HG03558 (cell line): Measurements from ENCODE around the gene DSCAM.
"Not testable (repeated sequence)": the region's sequence is repeated elsewhere in the genome, so short reads cannot be mapped to it uniquely, and the experiment has no call there.

Experiments
- ATAC-seq: cut with Tn5 transposase; IDR thresholded peaks from one replicate; pipeline ENCODE4 v1.9.1; 2021; ENCODE audit warnings: moderate number of reproducible peaks; ENCODE audit not compliant: unreplicated experiment; ENCODE audit errors: extremely low read depth

The DSCAM gene

DNA sequence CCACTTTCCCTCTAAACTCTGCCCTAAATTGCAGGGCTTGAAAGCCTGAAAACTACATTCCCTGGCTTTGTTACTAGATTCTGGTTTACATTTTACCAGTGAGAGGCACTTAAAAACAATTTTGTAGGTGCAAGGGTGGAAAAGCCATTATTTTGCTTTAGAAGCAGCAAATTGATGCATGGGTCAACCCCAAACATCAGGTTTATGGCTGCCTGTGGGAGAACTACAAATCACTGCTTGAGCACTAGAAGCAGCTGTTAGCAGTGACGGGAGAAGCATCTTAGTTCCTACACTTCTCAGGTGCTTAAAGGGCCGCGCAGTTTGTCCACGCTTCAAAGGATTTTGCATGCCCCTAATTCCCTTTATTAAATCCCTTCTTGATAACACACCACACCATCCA, 562.5 kb downstream of the DSCAM start:
- ATAC-seq, result no peak

DNA sequence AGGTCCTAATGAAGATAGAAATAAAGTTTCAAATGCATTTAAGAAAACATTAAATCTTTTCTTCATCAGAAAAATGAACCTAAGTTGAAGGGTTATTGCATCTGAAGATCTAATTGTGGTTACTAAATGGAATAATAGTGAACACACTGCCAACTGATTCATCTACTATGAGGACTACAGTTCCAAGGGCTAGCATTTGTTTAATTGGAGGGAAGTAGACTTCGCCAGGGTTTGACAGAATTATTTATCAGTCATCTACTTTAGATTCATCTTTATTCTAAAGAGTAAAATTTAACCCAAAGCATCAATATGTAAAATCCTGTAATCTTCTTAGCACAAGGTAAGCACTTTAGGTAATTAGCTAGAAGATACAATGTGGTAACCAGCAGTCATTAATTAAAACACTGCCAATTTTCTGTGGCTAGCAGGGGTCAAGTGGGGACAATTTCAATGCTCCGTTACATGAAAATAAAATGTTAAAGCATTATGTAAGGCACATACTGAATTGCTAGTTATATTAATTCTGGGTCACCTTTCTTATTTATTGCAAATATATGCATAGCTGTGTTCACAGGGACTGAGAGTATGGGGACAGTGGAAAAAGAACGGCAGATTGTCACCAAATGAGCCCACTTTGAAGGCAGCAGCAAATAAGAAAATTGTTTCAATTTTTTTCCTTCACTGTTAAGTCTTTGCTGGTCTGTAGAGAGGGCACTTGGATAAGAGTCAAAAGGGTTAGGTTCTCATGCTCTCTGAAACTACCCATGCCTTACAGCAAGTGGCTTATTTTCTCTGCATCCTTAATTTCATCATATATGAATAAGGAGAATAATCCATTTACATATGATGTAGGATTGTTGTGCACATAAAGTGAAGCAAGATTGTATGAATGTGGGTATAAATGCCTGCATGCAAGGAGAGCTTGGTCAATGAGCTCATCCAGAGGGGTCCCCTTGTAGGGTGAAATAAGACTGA, 563.8 kb downstream of the DSCAM start:
- no peak for ATAC-seq

DNA sequence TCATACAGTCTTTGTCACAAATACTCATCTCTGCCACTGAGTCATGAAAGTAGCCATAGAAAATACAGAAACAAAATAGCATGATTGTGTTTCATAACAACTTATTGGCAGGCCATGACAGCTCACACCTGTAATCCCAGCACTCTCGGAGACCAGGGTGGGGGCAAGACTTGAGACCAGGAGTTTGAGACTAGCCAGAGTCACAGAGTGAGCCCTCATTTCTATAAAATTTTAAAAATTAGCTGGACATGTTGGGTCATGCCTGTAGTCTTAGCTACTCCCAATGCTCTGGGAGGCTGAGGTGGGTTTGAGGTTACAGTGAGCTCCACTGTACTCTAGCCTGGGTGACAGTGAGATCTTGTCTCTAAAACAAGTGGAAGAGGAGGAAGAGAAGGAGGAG, 568.6 kb downstream of the DSCAM start:
- no peak for ATAC-seq

DNA sequence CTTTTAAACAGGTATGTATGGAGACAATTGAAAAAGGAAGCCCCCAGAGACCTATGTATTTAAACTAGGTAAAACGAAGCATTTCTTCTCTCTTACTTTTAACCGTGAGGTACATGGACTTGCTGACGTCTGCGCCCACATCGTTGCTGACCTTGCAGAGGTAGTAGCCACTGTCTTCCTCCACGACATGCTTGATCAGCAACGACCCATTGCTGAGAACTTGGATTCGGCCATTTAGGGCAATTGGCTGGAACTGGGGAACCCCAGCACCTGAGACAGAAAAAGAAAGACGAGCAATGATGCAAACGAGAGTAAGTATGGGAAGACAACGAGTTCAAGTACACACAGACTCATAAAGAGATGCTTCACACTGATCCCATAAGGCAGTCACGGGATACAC, 571.0 kb downstream of the DSCAM start:
- no peak for ATAC-seq

DNA sequence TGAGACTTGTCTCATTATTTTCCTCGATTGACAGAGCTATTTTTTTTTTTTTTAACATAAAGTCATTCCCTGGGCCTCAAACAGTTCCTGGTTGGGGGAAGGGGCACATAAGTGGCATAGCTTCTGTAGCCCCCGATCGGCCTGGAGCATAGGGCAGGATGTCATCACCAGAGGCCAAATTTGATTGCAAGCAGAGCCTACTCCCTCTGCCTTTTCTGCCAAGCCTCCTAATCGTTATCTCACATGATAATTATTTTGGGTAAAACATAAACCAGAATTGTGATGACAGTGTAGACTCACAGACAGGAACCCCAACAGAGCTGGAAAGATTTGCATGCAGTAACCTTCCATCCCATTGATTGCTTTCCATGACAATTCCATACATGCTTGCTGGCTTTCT, 574.9 kb downstream of the DSCAM start:
- ATAC-seq, result no peak

DNA sequence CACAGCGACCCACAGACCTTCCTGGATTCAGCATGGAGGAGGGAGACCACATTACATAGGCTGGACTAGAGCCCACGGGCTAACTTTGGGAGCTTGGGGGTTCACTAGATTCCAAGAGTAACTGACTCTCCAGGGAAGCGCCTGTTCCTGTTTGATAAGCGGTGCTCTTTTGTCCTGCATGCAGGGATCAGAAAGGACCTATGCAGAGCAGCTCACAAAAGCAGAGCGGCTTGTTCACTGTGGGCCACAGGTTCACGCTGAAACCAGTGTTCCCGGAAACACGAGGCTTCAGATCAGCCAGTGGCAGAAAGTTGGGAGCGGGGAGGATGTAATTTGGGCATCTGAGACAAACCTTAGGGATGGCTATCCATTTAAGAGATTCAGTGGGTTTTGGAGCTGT, 575.8 kb downstream of the DSCAM start:
- ATAC-seq, result no peak

DNA sequence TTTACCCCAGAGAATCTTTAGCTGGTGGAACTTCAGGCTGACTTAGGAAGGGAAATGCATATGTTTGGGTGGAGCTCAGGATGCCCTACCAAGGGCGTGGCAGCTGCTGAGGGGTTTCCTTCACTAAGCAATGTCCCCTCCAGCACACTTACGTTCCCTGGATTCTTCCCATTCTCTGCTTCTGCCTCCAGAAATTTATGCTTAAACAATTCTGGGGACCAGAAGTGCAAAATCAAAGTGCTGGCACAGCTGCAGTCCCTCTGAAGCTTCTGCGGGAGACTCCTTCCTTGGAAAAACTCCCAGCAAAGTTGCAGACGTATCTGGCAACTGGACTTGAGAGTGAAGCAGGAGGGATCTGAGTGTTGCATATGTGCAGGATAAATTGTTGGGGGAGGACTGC, 576.9 kb downstream of the DSCAM start:
- no peak for ATAC-seq

DNA sequence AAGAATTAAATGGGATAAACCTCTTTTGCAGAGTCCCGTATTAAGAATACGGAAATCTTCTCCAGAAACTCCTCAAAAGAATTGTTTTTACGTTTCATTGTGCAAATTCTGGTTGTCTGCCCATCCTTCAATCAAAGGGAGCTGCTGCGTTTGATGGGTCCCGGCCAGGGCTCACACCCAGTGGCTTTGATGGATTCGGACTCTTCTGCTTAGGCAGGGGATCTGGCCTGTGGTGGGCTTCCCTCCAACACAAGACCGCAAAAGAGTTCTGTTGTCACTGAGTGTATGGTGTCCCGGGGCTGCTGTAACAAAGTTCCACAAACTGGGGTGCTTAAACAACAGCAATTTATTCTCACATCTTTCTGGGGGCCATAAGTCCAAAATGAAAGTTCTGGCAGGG, 577.7 kb downstream of the DSCAM start:
- no peak for ATAC-seq

DNA sequence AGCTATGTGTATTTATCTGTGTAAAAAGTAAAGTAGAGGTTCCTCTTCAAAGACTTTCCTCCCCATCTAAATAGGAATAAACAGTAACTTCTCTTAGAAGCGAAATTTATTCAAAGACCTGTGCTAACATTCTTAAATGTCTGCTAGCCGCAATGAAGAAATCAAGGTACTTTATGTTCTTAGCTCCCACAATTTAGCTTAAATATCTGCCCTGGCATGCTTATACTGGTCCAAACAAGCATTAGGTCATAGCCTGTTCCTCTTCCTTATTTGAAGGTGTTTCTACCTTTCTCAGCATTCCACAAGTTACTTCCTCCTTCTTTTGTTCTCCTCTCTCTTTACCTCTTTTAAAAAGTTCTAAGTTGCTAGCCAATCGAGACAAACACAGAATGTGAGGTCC, 588.5 kb downstream of the DSCAM start:
- ATAC-seq, result not testable (repeated sequence)

DNA sequence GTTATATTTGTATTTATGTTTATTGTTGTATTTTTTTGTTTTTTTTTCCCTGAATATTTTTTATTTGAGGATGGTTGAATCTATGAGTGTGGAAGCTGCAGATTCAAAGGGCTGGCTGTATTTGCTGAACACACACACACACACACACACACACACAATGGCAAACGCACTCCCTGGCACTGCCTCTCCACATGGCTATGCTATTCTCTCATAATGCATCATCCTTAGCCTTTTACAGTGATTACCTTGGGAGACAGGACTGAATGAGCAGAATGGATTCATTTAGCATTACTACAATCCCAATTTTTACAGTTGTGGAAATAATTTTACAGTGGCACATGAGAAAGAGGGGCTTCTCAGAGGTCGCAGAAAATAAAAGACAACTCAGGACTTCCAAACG, 589.6 kb downstream of the DSCAM start:
- no peak for ATAC-seq

DNA sequence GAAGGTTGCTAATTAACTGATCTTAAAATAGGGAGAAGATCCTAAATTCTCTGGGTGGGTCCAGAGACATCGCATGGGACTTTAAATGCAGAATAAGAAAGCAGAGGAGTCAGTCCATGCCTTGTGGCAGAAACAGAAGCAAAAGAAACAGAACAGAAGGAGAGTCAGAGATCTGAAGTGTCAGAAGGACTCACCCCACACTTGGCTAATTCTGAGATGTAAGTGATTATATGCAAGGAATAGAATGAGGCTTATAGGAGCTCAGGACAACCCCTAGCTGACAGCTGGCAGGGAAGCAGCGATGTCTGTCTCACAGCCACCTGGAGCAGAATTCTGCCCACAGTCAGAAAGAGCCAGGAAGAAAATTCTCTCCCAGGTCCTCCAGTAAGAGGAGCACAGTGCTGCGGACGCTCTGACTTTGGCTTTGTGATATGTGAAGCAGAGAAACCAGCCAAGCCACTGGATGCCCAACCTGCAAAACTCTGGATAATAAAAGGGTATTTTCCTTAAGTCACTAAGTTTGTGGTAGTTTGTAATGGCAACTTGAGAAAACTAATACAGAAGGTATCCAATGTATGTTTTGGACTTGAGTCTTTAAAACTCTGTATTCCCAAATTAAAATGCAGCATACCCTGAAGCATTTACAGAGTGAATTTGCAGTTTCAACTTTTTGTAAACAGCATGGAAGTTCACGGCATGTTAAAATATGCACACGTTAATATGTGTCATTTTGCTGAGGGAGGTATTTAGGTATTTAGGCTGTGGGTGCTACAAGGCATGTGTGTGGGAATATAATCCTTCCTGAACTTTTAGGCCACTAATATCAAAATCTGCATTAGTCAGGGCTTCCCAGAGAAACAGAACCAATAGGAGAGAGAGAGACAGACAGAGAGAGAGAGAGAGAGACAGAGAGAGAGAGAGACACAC, 591.2 kb downstream of the DSCAM start:
- ATAC-seq, result no peak

DNA sequence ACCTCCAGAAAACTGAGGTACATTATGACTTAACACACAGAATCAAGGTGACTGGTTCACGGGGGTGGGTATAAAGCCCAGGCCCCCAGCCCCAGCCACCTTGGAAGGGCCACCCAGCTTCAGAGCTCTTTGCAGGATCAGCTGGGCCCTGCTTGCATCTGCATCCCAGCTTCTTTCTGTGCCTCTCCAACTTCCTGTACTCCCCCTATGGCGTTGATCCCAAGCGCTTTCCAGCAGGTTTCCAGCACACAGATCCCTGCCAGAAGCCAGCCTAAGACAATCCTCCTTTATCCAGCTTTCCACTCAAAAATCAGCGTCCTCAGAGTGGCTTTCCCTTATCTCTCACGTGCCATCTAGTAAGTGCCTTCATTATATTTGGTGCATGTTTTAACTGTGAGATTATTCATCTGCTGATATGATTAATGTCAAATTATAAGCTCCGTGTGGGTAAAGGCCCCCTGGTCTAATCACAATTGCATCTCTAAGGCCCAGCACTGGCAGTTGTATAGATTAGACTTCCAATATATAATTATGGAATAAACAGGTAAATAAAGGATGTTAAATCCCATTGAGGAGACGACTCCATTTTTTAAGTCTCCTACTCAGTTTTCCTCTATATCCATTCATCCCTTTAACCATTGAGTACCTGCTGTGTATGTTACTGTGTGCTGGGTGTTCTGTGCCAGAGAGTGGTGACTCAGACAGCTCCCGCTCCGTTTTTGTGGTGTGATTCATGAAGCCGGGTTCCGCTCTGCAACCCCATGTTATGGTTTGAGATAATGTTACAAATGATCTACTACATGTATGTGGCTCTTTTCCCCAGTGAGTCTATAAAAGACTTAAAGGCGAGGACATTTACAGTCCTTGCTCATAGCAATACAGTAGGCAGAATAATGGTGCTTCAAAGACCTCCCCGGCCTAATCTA, 592.2 kb downstream of the DSCAM start:
- ATAC-seq, result no peak

DNA sequence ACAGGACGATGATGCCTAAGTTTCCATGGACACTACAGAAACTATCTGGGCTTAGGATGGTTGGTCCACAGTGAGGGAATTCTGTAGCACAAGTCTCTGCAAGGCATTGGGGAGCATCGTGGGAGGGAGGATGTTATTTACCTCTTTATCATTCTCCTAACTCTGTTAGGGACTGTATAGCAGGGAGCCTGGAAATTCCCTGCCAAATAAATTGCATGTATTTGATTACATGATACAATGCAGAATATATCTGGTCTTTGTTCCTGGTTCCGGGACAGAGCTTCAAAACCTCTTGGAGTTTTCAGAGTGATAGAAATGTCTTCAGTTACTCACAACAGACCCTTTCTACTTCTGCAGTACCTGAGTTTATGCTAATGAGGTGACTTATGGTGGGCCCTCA, 593.8 kb downstream of the DSCAM start:
- no peak for ATAC-seq

DNA sequence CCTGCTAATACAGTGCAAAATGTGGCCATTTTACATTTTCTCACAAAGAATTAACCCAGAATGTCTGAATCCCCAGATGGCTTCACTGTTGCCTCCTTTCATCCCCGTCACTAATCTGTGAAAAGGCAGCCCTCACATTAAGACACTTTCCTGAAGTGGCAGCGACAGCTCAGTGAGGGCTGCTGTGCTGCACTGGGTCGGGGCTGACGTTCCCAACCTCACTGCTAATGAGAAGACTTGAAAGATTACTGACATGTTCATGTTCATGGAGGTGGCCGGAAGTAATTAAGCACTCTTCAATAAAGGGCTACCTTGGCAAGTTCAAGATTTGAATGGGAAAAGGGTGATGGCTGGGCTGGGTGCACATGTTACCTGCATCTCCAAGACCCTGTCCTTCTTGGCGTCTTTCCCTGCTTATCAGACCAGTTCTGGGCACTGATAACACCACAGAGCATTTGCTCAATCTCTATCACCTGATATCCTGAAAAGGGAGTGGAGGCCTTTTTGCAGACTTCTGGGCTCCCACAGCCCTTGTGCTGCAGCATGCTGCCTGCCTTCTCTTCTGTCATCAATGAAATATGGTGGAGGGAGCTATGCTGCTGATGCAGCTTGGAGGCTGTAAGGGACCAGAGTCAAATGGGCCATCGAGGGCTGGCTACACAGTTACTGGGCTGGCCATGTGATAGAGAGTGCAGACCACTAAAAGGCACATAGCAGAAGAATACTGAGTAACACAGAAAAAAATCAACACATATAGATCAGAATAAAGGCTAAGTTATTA, 596.3 kb downstream of the DSCAM start:
- no peak for ATAC-seq

DNA sequence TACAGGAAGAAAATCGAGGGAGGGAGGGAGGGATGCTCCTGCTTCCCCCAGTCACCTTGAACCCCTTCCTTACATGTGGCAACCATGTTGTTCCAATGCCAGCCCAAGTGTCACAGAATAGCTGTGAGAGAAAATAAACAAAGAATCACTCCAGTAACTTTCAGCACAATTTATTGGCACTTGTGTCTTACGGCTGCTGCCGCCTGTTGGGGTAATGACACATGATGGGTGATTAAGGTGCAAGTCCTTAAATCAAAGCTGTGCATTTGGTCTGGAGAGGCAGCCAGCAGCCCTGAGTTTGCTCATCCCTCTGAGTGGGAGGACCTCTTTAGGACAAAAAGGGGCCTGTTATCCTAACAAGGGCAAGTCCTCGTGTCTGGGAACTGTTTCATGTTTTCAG, 602.0 kb downstream of the DSCAM start:
- no peak for ATAC-seq

DNA sequence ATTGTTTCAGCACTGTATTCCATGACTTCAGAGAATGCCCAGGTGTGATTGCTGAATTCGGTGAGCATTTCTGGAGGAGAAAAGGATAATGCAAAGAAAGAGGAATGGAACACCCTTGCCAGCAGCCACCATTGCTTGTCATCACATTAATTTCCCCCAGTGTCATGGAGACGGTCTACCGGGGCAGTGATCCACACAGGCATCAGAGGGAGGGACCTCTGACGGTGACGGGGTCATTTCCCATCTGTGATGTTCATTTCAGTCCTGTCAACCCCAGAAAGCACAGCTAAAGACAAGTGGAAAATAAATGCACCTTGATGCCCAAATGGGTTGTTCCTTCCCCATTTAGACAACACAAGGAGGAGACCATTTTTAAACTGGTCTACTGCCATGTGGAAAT, 603.3 kb downstream of the DSCAM start:
- ATAC-seq, result no peak

DNA sequence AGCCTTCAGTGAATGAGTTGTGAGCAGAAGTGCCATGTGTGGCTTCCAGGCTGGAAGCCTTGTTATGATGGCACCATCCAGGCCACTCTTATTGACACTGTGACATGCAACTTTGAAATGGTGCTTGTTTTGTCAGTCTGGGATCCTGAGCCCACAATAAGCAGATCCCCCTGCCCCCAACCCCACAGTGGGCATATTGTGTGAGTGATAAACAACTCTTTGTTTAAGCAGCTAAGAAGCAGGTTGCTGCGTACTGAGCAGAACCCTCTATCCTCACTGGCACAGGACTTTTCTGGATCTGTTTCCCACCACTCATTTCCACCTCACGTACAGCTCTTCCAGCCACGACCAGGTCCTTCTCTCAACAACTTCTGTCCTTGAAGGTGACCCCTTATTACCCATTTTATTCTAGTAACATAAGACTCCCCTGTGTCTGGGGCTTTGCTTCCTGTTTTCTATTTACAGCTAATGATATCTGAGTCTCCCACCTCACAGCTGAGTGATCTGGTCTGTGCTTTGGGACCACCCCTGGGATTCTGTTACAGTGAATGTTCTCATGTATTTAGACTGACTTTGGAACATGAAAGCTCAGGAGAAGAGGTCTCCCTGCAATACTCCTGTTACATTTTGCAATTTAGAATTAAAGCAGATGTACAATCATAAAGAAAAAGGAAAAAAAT, 604.2 kb downstream of the DSCAM start:
- ATAC-seq, result no peak

DNA sequence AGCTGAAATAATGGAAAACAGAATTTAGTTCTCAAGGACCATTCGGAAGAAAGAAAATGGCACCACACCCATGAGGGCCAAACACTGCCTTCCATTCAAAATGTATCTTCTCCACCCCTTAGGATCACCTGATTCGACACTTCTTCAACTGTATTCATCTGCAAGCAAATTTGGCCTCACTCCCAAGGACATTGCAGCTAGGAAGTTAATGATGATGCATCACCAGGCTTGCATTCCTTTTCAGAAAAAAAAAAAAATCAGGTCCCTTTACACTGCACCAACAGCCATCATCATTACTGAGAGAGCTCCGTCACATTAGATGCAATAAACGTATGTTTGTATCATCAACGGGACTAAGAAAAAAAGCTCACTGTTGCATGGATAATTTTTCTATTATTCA, 611.4 kb downstream of the DSCAM start:
- no peak for ATAC-seq

DNA sequence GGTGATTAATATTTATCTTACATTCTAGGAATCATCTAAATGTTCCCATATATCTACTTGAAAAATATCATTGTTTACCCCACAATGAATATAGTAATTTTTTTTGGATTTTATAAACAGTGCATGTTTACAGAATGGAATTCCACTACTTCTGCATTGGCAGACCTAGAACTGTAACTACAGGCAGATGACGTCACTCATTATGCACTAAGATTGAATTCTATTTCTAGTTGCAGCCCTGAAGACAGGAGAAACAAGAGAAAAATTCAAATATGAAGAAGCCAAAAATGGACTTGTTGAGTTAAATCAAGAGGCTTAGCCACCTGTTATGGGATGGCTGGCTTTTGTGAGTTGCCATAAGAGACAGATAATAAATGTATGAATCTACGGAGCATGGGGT, 615.0 kb downstream of the DSCAM start:
- no peak for ATAC-seq
